BE2C (cell line): ENCODE results near the gene ABCD3.
A peak's percentile ranks its signal among the peaks of the same experiment; 100 is the strongest.

Source experiments
- DNase-seq: peaks from one replicate; pipeline ENCODE4 v3.0.0-alpha.2; 2020
- H3K27me3 ChIP-seq: fragments of 250-450 bp; sonication (Bioruptor Pico); 2 replicates; pipeline ENCODE4 v1.5.1; 2020; ENCODE audit warnings: mild to moderate bottlenecking
- H3K36me3 ChIP-seq: fragments of 250-450 bp; sonication (Bioruptor Pico); 2 replicates; pipeline ENCODE4 v1.5.1; 2020; ENCODE audit warnings: mild to moderate bottlenecking
- H3K4me1 ChIP-seq: fragments of 250-450 bp; sonication (Bioruptor Pico); 2 replicates; pipeline ENCODE4 v1.5.1; 2020
- H3K4me3 ChIP-seq: 2 replicates; pipeline ENCODE4 v1.5.1; 2011; ENCODE audit warnings: low read depth, low read length
- H3K9me3 ChIP-seq: fragments of 250-450 bp; sonication (Bioruptor Pico); 2 replicates; pipeline ENCODE4 v1.5.1; 2020
- TF ChIP-seq, protein P1 (sequence below): IDR thresholded peaks from 2 replicates; pipeline ENCODE4 v1.5.1; 2012; ENCODE audit warnings: mild to moderate bottlenecking, low read depth, low read length

The ABCD3 gene

DNA sequence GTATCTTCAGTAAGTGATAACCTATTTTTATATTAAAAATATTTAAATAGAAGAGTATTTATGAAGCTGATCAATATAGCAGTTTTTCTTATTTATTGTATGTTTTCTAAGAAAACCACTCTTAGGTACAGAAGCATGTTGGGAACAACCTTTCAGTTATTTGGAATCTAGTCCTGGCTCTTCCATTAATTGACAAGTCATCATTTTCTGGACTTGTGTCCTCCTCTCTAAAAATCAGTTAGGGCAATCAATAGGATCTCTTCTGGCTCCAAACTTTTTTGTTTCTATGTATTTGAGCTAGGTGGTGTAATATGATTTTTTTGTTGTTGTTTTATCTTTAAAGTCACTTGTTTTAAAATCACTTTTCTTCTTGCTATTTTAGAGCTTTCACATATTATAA, 57.0 kb downstream of the ABCD3 start:
- Histone ChIP-seq H3K27me3 (no peaks in the 10 kb centered on the region), H3K36me3 (no peaks in the 10 kb centered on the region), H3K4me1 (no peaks in the 10 kb centered on the region), H3K4me3 (no peak overlapping the region), H3K9me3 (no peaks in the 10 kb centered on the region)
- no peak for DNase-seq
- TF ChIP-seq, protein P1, sequence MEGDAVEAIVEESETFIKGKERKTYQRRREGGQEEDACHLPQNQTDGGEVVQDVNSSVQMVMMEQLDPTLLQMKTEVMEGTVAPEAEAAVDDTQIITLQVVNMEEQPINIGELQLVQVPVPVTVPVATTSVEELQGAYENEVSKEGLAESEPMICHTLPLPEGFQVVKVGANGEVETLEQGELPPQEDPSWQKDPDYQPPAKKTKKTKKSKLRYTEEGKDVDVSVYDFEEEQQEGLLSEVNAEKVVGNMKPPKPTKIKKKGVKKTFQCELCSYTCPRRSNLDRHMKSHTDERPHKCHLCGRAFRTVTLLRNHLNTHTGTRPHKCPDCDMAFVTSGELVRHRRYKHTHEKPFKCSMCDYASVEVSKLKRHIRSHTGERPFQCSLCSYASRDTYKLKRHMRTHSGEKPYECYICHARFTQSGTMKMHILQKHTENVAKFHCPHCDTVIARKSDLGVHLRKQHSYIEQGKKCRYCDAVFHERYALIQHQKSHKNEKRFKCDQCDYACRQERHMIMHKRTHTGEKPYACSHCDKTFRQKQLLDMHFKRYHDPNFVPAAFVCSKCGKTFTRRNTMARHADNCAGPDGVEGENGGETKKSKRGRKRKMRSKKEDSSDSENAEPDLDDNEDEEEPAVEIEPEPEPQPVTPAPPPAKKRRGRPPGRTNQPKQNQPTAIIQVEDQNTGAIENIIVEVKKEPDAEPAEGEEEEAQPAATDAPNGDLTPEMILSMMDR: no peak

DNA sequence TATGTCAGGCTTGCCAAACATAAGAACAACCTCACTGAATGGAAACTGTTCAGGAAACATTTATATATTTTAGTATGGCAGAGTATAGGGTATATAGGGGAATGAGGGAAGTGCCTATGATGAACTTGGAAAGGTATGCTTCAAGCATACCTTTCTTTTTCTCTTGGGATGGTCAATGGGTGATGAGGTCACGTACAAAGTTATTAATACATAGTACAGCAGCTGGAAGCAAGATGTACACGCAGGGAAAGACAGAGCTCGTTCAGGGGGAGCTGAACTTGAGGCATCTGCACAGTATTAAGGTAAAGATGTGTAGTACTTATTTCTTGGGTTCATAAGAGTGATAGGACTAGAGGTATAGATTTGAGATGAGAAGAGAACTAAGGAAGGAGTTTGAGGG, 61.5 kb downstream of the ABCD3 start:
- H3K9me3 ChIP-seq: no peaks in the 10 kb centered on the region

DNA sequence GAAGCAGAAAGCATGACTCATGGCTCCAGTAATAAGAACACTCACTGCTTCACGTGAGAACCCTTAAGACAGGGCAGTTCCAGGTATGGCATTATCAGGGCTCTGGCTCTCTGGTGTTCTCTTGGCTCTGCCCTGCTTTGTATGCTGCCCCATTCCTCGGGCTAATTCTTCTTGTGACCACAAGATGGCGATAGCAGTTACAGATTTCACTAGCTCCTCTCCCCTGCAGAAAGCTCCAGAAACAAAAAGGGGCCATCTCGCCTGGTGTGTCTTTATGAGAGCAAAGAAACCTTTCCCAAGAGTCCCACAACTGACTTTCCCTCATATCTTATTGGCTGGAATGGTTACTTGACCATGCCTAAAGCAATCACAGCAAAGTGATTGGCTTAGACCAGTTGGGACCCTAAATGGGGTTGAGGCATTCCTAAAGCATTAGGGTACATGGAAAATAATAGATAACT, 63.3 kb downstream of the ABCD3 start:
- H3K27me3 ChIP-seq: no peaks in the 10 kb centered on the region

More for the DNA sequence above, 61.5 kb downstream of the ABCD3 start:
- DNase-seq: no peak
- no peaks in the 10 kb centered on the region for H3K27me3 ChIP-seq
- H3K4me1 ChIP-seq: no peaks in the 10 kb centered on the region
- TF ChIP-seq, protein P1: no peak
- H3K36me3 ChIP-seq: no peaks in the 10 kb centered on the region
- H3K4me3 ChIP-seq: no peak overlapping the region

DNA sequence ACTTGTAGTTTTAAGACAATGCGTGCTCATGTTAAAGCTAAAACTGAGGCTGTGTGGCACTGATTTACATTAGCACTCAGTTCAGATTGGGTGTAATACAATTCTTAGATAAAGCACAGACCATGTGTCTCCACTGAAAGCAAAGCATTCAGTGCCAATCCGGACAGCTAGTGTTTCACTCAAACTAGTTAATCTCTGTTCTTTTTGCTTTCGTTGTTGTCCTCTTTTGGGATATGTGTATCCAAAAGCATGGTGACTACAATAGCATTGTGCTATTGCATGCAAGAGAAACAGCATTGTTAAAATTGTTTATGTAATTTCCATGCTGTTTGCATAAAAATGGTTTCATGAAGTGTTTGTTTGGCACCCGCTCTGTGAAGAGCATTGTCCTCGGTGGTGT, 68.8 kb downstream of the ABCD3 start:
- no peaks in the 10 kb centered on the region for H3K9me3 ChIP-seq
- TF ChIP-seq, protein P1: no peak
- H3K36me3 ChIP-seq: no peaks in the 10 kb centered on the region
- H3K27me3 ChIP-seq: no peaks in the 10 kb centered on the region
- H3K4me1 ChIP-seq: no peaks in the 10 kb centered on the region
- no peak for DNase-seq
- H3K4me3 ChIP-seq: no peak overlapping the region

More for the DNA sequence above, 63.3 kb downstream of the ABCD3 start:
- no peaks in the 10 kb centered on the region for H3K36me3 ChIP-seq
- H3K4me1 ChIP-seq: no peaks in the 10 kb centered on the region
- no peaks in the 10 kb centered on the region for H3K9me3 ChIP-seq
- TF ChIP-seq, protein P1: peak; percentile 75
- no peak overlapping the region for H3K4me3 ChIP-seq
- peak; percentile 19 for DNase-seq

DNA sequence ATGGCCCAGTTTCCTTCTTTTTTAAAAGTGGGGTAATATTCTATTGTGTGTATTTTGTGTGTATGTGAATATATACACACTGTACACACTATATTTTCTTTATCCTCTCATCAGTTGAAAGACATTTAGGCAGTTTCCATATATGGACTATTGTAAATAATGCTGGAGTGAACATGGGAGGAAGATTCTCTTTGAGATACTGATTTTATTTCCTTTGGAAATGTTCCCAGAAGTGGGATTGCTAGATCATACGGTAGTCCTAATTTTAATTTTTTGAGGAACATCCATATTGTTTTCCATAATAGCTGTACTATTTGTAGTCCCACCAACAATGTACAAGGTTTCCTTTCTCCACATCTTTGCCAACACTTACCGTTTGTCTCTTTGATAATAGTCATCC, 72.4 kb downstream of the ABCD3 start:
- H3K4me1 ChIP-seq: no peaks in the 10 kb centered on the region

DNA sequence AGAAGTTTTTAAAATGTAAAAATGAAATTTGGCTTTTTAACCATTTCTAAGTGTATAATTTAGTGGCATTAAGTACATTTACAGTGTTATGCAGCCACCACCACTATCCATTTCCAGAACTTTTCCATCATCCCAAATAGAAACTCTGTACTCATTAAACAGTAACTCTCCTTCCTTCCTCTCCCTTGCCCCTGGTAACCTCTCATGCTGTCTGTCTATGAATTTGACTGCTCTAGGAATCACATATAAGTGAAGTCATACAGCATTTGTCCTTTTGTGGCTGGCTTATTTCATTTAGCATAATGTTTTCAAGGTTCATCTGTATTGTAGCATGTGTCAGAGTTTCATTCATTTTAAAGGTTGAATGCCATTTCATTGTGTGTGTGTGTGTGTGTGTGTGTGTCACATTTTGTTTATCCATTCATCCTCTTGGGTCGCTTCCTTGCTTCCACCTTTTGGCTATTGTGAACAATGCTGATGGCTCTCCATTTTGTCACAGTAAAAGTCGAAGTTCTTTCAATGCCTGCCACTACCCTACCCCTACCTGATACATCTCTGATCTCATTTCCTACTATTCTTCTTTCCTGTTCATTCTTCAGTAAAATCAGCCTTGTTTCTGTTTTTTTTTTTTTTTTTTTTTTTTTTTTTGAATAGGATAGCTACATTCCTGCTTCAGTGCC, 78.0 kb downstream of the ABCD3 start:
- no peaks in the 10 kb centered on the region for H3K4me1 ChIP-seq
- no peaks in the 10 kb centered on the region for H3K9me3 ChIP-seq
- TF ChIP-seq, protein P1: no peak
- H3K36me3 ChIP-seq: no peaks in the 10 kb centered on the region
- no peak overlapping the region for H3K4me3 ChIP-seq
- no peak for DNase-seq
- no peaks in the 10 kb centered on the region for H3K27me3 ChIP-seq

More for the DNA sequence above, 72.4 kb downstream of the ABCD3 start:
- H3K36me3 ChIP-seq: no peaks in the 10 kb centered on the region
- H3K27me3 ChIP-seq: no peaks in the 10 kb centered on the region
- no peak for DNase-seq
- TF ChIP-seq, protein P1: no peak
- H3K4me3 ChIP-seq: no peak overlapping the region
- H3K9me3 ChIP-seq: no peaks in the 10 kb centered on the region
